H9 (cell line): ENCODE results near the gene RCN2. TPM values are rescaled to one million over a fixed set of nuclear protein-coding genes. Genes with fewer than 3 reads are reported as not detected.

ENCODE experiments used
- DNase-seq: peaks from one replicate; pipeline ENCODE4 v3.0.0-alpha.2; 2017
- H2AFZ ChIP-seq: one replicate; pipeline ENCODE4 v1.6.1; 2013; ENCODE audit warnings: mild to moderate bottlenecking, low read length, control low read depth, moderate library complexity
- H2AK5ac ChIP-seq: 2 replicates; pipeline ENCODE4 v1.6.1; 2013; ENCODE audit warnings: low read length, control low read depth, mixed read lengths; ENCODE audit not compliant: insufficient read length
- H2BK120ac ChIP-seq: one replicate; pipeline ENCODE4 v1.6.1; 2013; ENCODE audit warnings: low read depth, mild to moderate bottlenecking, low read length, control low read depth, inconsistent platforms; ENCODE audit not compliant: poor library complexity, severe bottlenecking
- H2BK12ac ChIP-seq: 2 replicates; pipeline ENCODE4 v1.6.1; 2013; ENCODE audit warnings: low read length, control low read depth, mixed read lengths, low read depth; ENCODE audit not compliant: insufficient read length
- H2BK15ac ChIP-seq: 2 replicates; pipeline ENCODE4 v1.6.1; 2013; ENCODE audit warnings: low read depth, low read length, control low read depth
- H2BK20ac ChIP-seq: one replicate; pipeline ENCODE4 v1.6.1; 2013; ENCODE audit warnings: low read depth, mild to moderate bottlenecking, low read length, control low read depth, inconsistent platforms; ENCODE audit not compliant: poor library complexity, severe bottlenecking
- H2BK5ac ChIP-seq: 2 replicates; pipeline ENCODE4 v1.6.1; 2013; ENCODE audit warnings: low read length, control low read depth, mixed read lengths; ENCODE audit not compliant: insufficient read length
- H3K14ac ChIP-seq: 2 replicates; pipeline ENCODE4 v1.6.1; 2013; ENCODE audit warnings: low read length, control low read depth; ENCODE audit not compliant: insufficient read depth
- H3K18ac ChIP-seq: 2 replicates; pipeline ENCODE4 v1.6.1; 2013; ENCODE audit warnings: low read depth, mild to moderate bottlenecking, mixed read lengths, low read length, control low read depth; ENCODE audit not compliant: insufficient read length
- H3K23ac ChIP-seq: 2 replicates; pipeline ENCODE4 v1.6.1; 2013; ENCODE audit warnings: low read length, control low read depth, mixed read lengths, low read depth; ENCODE audit not compliant: insufficient read length
- H3K23me2 ChIP-seq: 2 replicates; pipeline ENCODE4 v1.6.1; 2013; ENCODE audit warnings: low read depth, mild to moderate bottlenecking, mixed read lengths, low read length, control low read depth; ENCODE audit not compliant: insufficient read length, poor library complexity, severe bottlenecking
- H3K27ac ChIP-seq: 2 replicates; pipeline ENCODE4 v1.5.1; 2013; ENCODE audit warnings: low read length, control low read depth, mixed read lengths, low read depth; ENCODE audit not compliant: insufficient read length
- H3K27me3 ChIP-seq: 2 replicates; pipeline ENCODE4 v1.6.1; 2013; ENCODE audit warnings: low read length, control low read depth, inconsistent platforms; ENCODE audit not compliant: insufficient read depth
- H3K4ac ChIP-seq: 2 replicates; pipeline ENCODE4 v1.6.1; 2013; ENCODE audit warnings: low read depth, mild to moderate bottlenecking, control low read depth, inconsistent platforms, low read length, moderate library complexity
- H3K4me1 ChIP-seq: 2 replicates; pipeline ENCODE4 v1.6.1; 2013; ENCODE audit warnings: low read length, control low read depth, inconsistent platforms; ENCODE audit not compliant: insufficient read depth
- H3K4me2 ChIP-seq: 2 replicates; pipeline ENCODE4 v1.6.1; 2013; ENCODE audit warnings: low read length, control low read depth, mixed read lengths; ENCODE audit not compliant: insufficient read length, insufficient read depth
- H3K56ac ChIP-seq: 2 replicates; pipeline ENCODE4 v1.6.1; 2013; ENCODE audit warnings: low read depth, mild to moderate bottlenecking, mixed read lengths, low read length, control low read depth; ENCODE audit not compliant: insufficient read length
- H3K79me1 ChIP-seq: 2 replicates; pipeline ENCODE4 v1.6.1; 2013; ENCODE audit warnings: low read depth, mild to moderate bottlenecking, moderate library complexity, low read length, control low read depth, inconsistent platforms; ENCODE audit not compliant: insufficient read depth, poor library complexity, severe bottlenecking
- H3K79me2 ChIP-seq: 2 replicates; pipeline ENCODE4 v1.6.1; 2013; ENCODE audit warnings: low read length, control low read depth, inconsistent platforms; ENCODE audit not compliant: insufficient read depth
- H3K9ac ChIP-seq: 2 replicates; pipeline ENCODE4 v1.6.1; 2013; ENCODE audit warnings: low read length, control low read depth, mixed read lengths; ENCODE audit not compliant: insufficient read length; ENCODE audit errors: extremely low read depth
- H3K9me3 ChIP-seq: one replicate; pipeline ENCODE4 v1.6.1; 2013; ENCODE audit warnings: low read depth, low read length, inconsistent platforms; ENCODE audit not compliant: control insufficient read depth
- H3T11ph ChIP-seq: one replicate; pipeline ENCODE4 v1.6.1; 2013; ENCODE audit warnings: mild to moderate bottlenecking, low read length, control low read depth, inconsistent platforms
- H4K20me1 ChIP-seq: one replicate; pipeline ENCODE4 v1.6.1; 2013; ENCODE audit not compliant: control insufficient read depth, insufficient read length, insufficient read depth
- H4K5ac ChIP-seq: 2 replicates; pipeline ENCODE4 v1.6.1; 2013; ENCODE audit warnings: low read depth, mild to moderate bottlenecking, mixed read lengths, low read length, control low read depth; ENCODE audit not compliant: insufficient read length
- H4K8ac ChIP-seq: replicated peaks from 2 replicates; pipeline ENCODE4 v1.6.1; 2013; ENCODE audit warnings: low read length, control low read depth, mixed read lengths, low read depth; ENCODE audit not compliant: insufficient read length
- H4K91ac ChIP-seq: 2 replicates; pipeline ENCODE4 v1.6.1; 2013; ENCODE audit warnings: low read depth, mild to moderate bottlenecking, moderate library complexity, mixed read lengths, low read length, control low read depth; ENCODE audit not compliant: insufficient read length
- H3K27ac Mint-ChIP-seq, 3 experiments: 2 replicates in 2 of 3; 3 replicates in 1 of 3; pipeline ENCODE4 v1.8.0; 2020 to 2021; ENCODE audit warnings: mixed read lengths in 3 of 3, mild to moderate bottlenecking in 1 of 3, moderate library complexity in 1 of 3
- H3K27me3 Mint-ChIP-seq: 2 replicates; pipeline ENCODE4 v1.8.0; 2021; ENCODE audit warnings: low read depth, mild to moderate bottlenecking, moderate library complexity, mixed read lengths
- H3K36me3 Mint-ChIP-seq, 3 experiments: 2 replicates in 2 of 3; 3 replicates in 1 of 3; pipeline ENCODE4 v1.8.0; 2020 to 2021; ENCODE audit warnings: low read depth in 3 of 3, mixed read lengths in 3 of 3; ENCODE audit not compliant: insufficient read depth in 1 of 3
- H3K4me1 Mint-ChIP-seq, 2 experiments: 2 replicates each; pipeline ENCODE4 v1.8.0; 2020; ENCODE audit warnings: mixed read lengths in 2 of 2
- H3K4me3 Mint-ChIP-seq, 2 experiments: 2 replicates in 1 of 2; 3 replicates in 1 of 2; pipeline ENCODE4 v1.8.0; 2020 to 2021; ENCODE audit warnings: mild to moderate bottlenecking in 2 of 2, mixed read lengths in 2 of 2, moderate library complexity in 1 of 2
- H3K9me3 Mint-ChIP-seq, 2 experiments: 2 replicates in 1 of 2; 3 replicates in 1 of 2; pipeline ENCODE4 v1.8.0; 2020; ENCODE audit warnings: mild to moderate bottlenecking in 2 of 2, mixed read lengths in 2 of 2, moderate library complexity in 1 of 2
- CTCF ChIP-seq: fragments of 200-600 bp; sonication (generic); conservative IDR thresholded peaks from 3 replicates; pipeline ENCODE4 v1.8.0; 2021; ENCODE audit warnings: antibody characterized with exemption, mild to moderate bottlenecking
- WGBS: extraction: QIAGEN DNeasy Blood & Tissue Kit; methylation state at CpG from one replicate; pipeline ENCODE4 v1.1.7; 2013; ENCODE audit warnings: missing lambda C conversion rate, low lambda C conversion rate, mixed read lengths; ENCODE audit not compliant: insufficient read length; ENCODE audit errors: extremely low coverage; 5-methylcytosine and 5-hydroxymethylcytosine counted together
- total RNA-seq: library from RNA; stranded (reverse); gene quantifications from 2 replicates; pipeline ENCODE4 v1.2.1, GENCODE V29; 2021

RCN2 gene
- total RNA-seq, 1 experiment from 2014 or later, result 139 TPM

- H3K9me3 ChIP-seq, result no peaks in the 10 kb centered on the region
- no peak overlapping the region for H2BK5ac ChIP-seq
- H3K4ac ChIP-seq, result no peak overlapping the region
- no peak overlapping the region for H2BK12ac ChIP-seq
- H4K91ac ChIP-seq, result no peak overlapping the region
- no peak overlapping the region for H3T11ph ChIP-seq
- no peak overlapping the region for H3K56ac ChIP-seq
- no peak overlapping the region for H2BK20ac ChIP-seq
- no peak overlapping the region for H3K14ac ChIP-seq
- no peak overlapping the region for H2AK5ac ChIP-seq
- Mint-ChIP-seq H3K9me3 (no peaks in the 10 kb centered on the region), H3K4me3 (no peak overlapping the region), H3K4me1 (peaks cover 8 to 10% of the 10 kb centered on the region in 2 experiments; a peak in 3 of 4 replicates), H3K27ac (no peak overlapping the region; a peak in 1 of 7 replicates), H3K36me3 (no peaks in the 10 kb centered on the region), H3K27me3 (peaks cover 2% of the 10 kb centered on the region)
- H3K9ac ChIP-seq, result no peak overlapping the region
- no peak for TF ChIP-seq CTCF
- no peak overlapping the region for H4K5ac ChIP-seq
- H4K8ac ChIP-seq, result no peak overlapping the region
- DNase-seq, result no peak
- H3K18ac ChIP-seq, result no peak overlapping the region
- H3K27me3 ChIP-seq, result no peaks in the 10 kb centered on the region
- H2BK120ac ChIP-seq, result no peak overlapping the region
- no peaks in the 10 kb centered on the region for H3K79me1 ChIP-seq
- H3K4me1 ChIP-seq, result no peaks in the 10 kb centered on the region
- no CpG with 5 or more reads among the region's 6 CpGs for WGBS
- H3K23ac ChIP-seq, result no peak overlapping the region
- H3K79me2 ChIP-seq, result no peaks in the 10 kb centered on the region
- H2AFZ ChIP-seq, result no peak overlapping the region
- no peaks in the 10 kb centered on the region for H3K23me2 ChIP-seq
- no peak overlapping the region for H3K4me2 ChIP-seq
- H2BK15ac ChIP-seq, result no peak overlapping the region
- H4K20me1 ChIP-seq, result peaks cover 2% of the 10 kb centered on the region
- no peak overlapping the region for H3K27ac ChIP-seq
Observed at GRCh38 chr15:76993114-76993725, 61.7 kb downstream of the RCN2 start.
